Heart left ventricle (tissue), 16 donors: Measurements from ENCODE around the gene TMEM254. TPM values are rescaled to one million over a fixed set of nuclear protein-coding genes. Genes with fewer than 3 reads are reported as not detected.
A peak's percentile ranks its signal among the peaks of the same experiment; 100 is the strongest.

Source experiments
- ATAC-seq, 4 donors: fragments of 200-7000 bp; cut with Tn5 transposase; one replicate each; pipeline ENCODE4 v1.9.1; 2020 to 2022; ENCODE audit warnings: moderate library complexity in 4 of 4, mild to moderate bottlenecking in 3 of 4, moderate number of reproducible peaks in 1 of 4
- DNase-seq, 5 donors: peaks; one replicate each; pipeline ENCODE4 v3.0.0-alpha.2; 2020
- H3K27ac ChIP-seq, 12 donors: fragments of 200-600 bp; sonication (generic) in 4 of 12; one replicate each; pipeline versions ENCODE4 v1.5.0 to v1.8.0; 2016 to 2022; ENCODE audit warnings: mild to moderate bottlenecking in 2 of 12
- H3K27me3 ChIP-seq, 9 donors: fragments of 200-600 bp; sonication (generic) in 2 of 9; one replicate each; pipeline versions ENCODE4 v1.5.1 to v1.8.0; 2016 to 2022; ENCODE audit warnings: mild to moderate bottlenecking in 3 of 9
- H3K36me3 ChIP-seq, 9 donors: fragments of 200-600 bp; sonication (generic) in 2 of 9; one replicate each; pipeline versions ENCODE4 v1.5.0 to v1.8.0; 2018 to 2022; ENCODE audit warnings: mild to moderate bottlenecking in 2 of 9
- H3K4me1 ChIP-seq, 12 donors: fragments of 200-600 bp; sonication (generic) in 4 of 12; one replicate each; pipeline versions ENCODE4 v1.5.0 to v1.8.0; 2016 to 2022; ENCODE audit warnings: mild to moderate bottlenecking in 3 of 12
- H3K4me3 ChIP-seq, 12 donors: fragments of 200-600 bp; sonication (generic) in 4 of 12; one replicate each; pipeline versions ENCODE4 v1.5.0 to v1.8.0; 2017 to 2022; ENCODE audit warnings: mild to moderate bottlenecking in 9 of 12, moderate library complexity in 4 of 12
- H3K9me3 ChIP-seq, 12 donors: fragments of 200-600 bp; sonication (generic) in 4 of 12; one replicate each; pipeline versions ENCODE4 v1.5.0 to v1.8.0; 2016 to 2022; ENCODE audit warnings: mild to moderate bottlenecking in 1 of 12
- CTCF ChIP-seq, 12 donors: fragments of 200-600 bp; sonication (generic) in 4 of 12; IDR thresholded peaks; one replicate each; pipeline versions ENCODE4 v1.5.0 to v1.8.0; 2018 to 2022; ENCODE audit warnings: antibody characterized with exemption in 12 of 12, mild to moderate bottlenecking in 5 of 12
- POLR2A ChIP-seq, 2 donors: fragments of 450-650 bp; IDR thresholded peaks; one replicate each; pipeline ENCODE4 v1.6.1; 2017; ENCODE audit warnings: antibody characterized with exemption in 2 of 2, mild to moderate bottlenecking in 2 of 2, moderate library complexity in 2 of 2
- WGBS, 4 donors: extraction: QIAGEN DNeasy Blood & Tissue Kit in 2 of 4; methylation state at CpG; one replicate each; pipeline versions ENCODE4 v1.1.5 to v1.1.7; 2013 to 2018; 5-methylcytosine and 5-hydroxymethylcytosine counted together
- intact Hi-C, 10 donors: fragments of 100-400 bp; cut with DNase I; formaldehyde crosslinking; loops; one replicate each; pipeline versions ENCODE4 v1.11.1 to v1.14.2; 2022
- polyA plus RNA-seq, 2 donors: library from polyadenylated mRNA; stranded (reverse); fragments of 200-250 nt; gene quantifications; one replicate each; pipeline ENCODE4 v1.2.3, GENCODE V29; 2013
- total RNA-seq, 9 donors: library from RNA; depleted of rRNA in 2 of 9; stranded (reverse); fragments of >200 nt in 2 of 9; fragmentation: NEBNext Ultra II Directional in 3 of 9; extraction: Animal tissue kit (Norgen Biotek cat#: 25700) in 3 of 9; gene quantifications; one replicate each; pipeline versions ENCODE4 v1.1.0 to v1.2.4, GENCODE V29; 2016 to 2023
- donor health status: ischemic (EF 13 %, LVEDD 7.1; RV severe dilation, severe dysfunction).
- donor health status: healthy with polysubstance abuse.
- donor health status: DM: no; HTN: yes; CAD: no.
- donor health status: DM: no; HTN: no; CAD: no.
- donor health status: ischemic (EF 25% LVEDD 6.9; RV normal size, moderate dysfunction).
- donor health status: ischemic (EF 25% LVEDD 5.7; RV mildly dilated, moderate dysfunction).
- donor health status: healthy.
- donor health status: DM: yes; HTN: yes; CAD: no.
- donor health status: ischemic (EF 35%, LVEDD 5.7; RV mildly dilated, moderate dysfunction).
- donor health status: nonischemic (EF 11% LVEDD 7.7; RV severe dilation, severe dysfunction).
- donor health status: DM: yes; HTN: yes; CAD: no.
- donor health status: PGD.
- donor health status: ischemic (EF 29% LVEDD 5.4; RV normal size, mild dysfunction).
- donor health status: nonischemic (EF 23%, LVEDD 6.1; RV moderate dilation, normal function).

The TMEM254 gene
- total and polyA plus RNA-seq, 11 donors: 4.7 to 13.4 (median 7.0) TPM

- Histone ChIP-seq H3K36me3 (no peaks in the 10 kb centered on the region), H3K9me3 (no peaks in the 10 kb centered on the region), H3K4me3 (no peak overlapping the region), H3K27ac (no peak overlapping the region), H3K4me1 (peaks cover 0 to 20% (median 14%) of the 10 kb centered on the region in 12 donors), H3K27me3 (no peaks in the 10 kb centered on the region)
- no peak for ATAC-seq
- DNase-seq: no peak
- 96 to 100% (median 97%) methylated on average over 1 of the region's 1 CpG for WGBS, 4 donors
- intact Hi-C loops: loop anchor here in 7 of 10 donors (5.0 to 10.0 kb wide), 5 partner anchors 57 to 129 kb away; partner anchors contain the start of genes ANXA11 (in 4 of the 7) and PLAC9 (in 3 of the 7)
- no peak for TF ChIP-seq CTCF (IDR thresholded peaks at IDR 0.05)
- no peak for TF ChIP-seq POLR2A (IDR thresholded peaks at IDR 0.05)
Measured at GRCh38 chr10:80075781-80076180, 2.7 kb upstream of the TMEM254 start.

GRCh38 chr10:80077869-80078447, 507 bp upstream of the TMEM254 start:
- TF ChIP-seq CTCF (IDR thresholded peaks at IDR 0.05) (no peak), POLR2A (IDR thresholded peaks at IDR 0.05) (no peak)

GRCh38 chr10:80079312-80079719, 851 bp downstream of the TMEM254 start:
- intact Hi-C loops: loop anchor here in 7 of 10 donors (5.0 to 10.0 kb wide), 5 partner anchors 53 to 125 kb away; partner anchors contain the start of genes ANXA11 (in 4 of the 7) and PLAC9 (in 3 of the 7)
- 2 to 4% (median 3%) methylated on average over 12 of the region's 12 CpGs for WGBS, 4 donors
- ATAC-seq: no peak

More at GRCh38 chr10:80077869-80078447, 507 bp upstream of the TMEM254 start:
- Histone ChIP-seq H3K4me3 (peak overlapping the region; percentile 56 to 90 (median 74)), H3K27me3 (no peaks in the 10 kb centered on the region), H3K27ac (peak overlapping the region; percentile 92 to 99 (median 95)), H3K36me3 (peaks cover 0 to 14% (median 11%) of the 10 kb centered on the region in 9 donors), H3K9me3 (no peaks in the 10 kb centered on the region), H3K4me1 (peaks cover 0 to 20% (median 14%) of the 10 kb centered on the region in 12 donors)
- 39 to 50% (median 44%) methylated on average over 9 to 14 of the region's 14 CpGs for WGBS, 4 donors
- ATAC-seq: no peak
- no peak for DNase-seq
- intact Hi-C loops: loop anchor here in 7 of 10 donors (5.0 to 10.0 kb wide), 5 partner anchors 54 to 127 kb away; partner anchors contain the start of genes ANXA11 (in 4 of the 7) and PLAC9 (in 3 of the 7)

More at GRCh38 chr10:80079312-80079719, 851 bp downstream of the TMEM254 start:
- Histone ChIP-seq H3K27ac (peak overlapping the region; percentile 92 to 99 (median 95)), H3K27me3 (no peaks in the 10 kb centered on the region), H3K4me1 (peaks cover 0 to 20% (median 14%) of the 10 kb centered on the region in 12 donors), H3K4me3 (peak overlapping the region; percentile 56 to 90 (median 74)), H3K9me3 (no peaks in the 10 kb centered on the region), H3K36me3 (peaks cover 0 to 27% (median 20%) of the 10 kb centered on the region in 9 donors)
- TF ChIP-seq CTCF (IDR thresholded peaks at IDR 0.05) (no peak), POLR2A (IDR thresholded peaks at IDR 0.05) (no peak)
- no peak for DNase-seq
